ENCODE measurements around the gene ALS2.

The ALS2 gene

GRCh38 chr2:201785135-201785534 is 4.4 kb upstream of the ALS2 start:
- CTCF ChIA-PET: interaction anchor here (1.0 to 3.3 kb wide), 4 partner anchors 10 to 93 kb away, joined by 3 to 15 read pairs (median 4); no protein-coding TSS in a partner anchor
- peaks cover 6 to 59% (median 47%) of the 10 kb centered on the region in 4 experiments for H3K4me1 ChIP-seq (ENCODE audit: control extremely low read depth in 1 of 4, control insufficient read depth in 4 of 4, insufficient read depth in 4 of 4, low read length in 3 of 4)
- WGBS (ENCODE audit: insufficient coverage): 8% methylated on average over 4 of the region's 4 CpGs
- peak overlapping the region in 2 of 7 experiments; percentile 4 for H3K4me3 ChIP-seq (ENCODE audit: control insufficient read depth in 1 of 7, extremely low read depth in 1 of 7, insufficient read depth in 4 of 7, low read depth in 2 of 7, low read length in 6 of 7)
- H3K9me3 ChIP-seq (ENCODE audit: control extremely low read depth in 1 of 5, control insufficient read depth in 4 of 5, insufficient read depth in 2 of 5, low read depth in 1 of 5, low read length in 4 of 5): no peaks in the 10 kb centered on the region
- no peaks in the 10 kb centered on the region for H3K36me3 ChIP-seq (ENCODE audit: control insufficient read depth in 4 of 4, insufficient read depth in 4 of 4, low read length in 3 of 4)
- peak overlapping the region in 1 of 2 experiments; percentile 22 for H3K27ac ChIP-seq (ENCODE audit: insufficient read depth in 1 of 2, low read depth in 1 of 2, low read length in 2 of 2, poor library complexity in 1 of 2, severe bottlenecking in 2 of 2)
- H3K27me3 ChIP-seq (replicated peaks in 2 of 5; ENCODE audit: control insufficient read depth in 4 of 5, insufficient read depth in 5 of 5, low read length in 4 of 5): no peaks in the 10 kb centered on the region
- peak; percentile 36 to 77 (median 62) for DNase-seq
- POLR2A ChIA-PET: no interaction called here

GRCh38 chr2:201784563-201784962 is 3.8 kb upstream of the ALS2 start:
- H3K4me1 ChIP-seq (ENCODE audit: control extremely low read depth in 1 of 4, control insufficient read depth in 4 of 4, insufficient read depth in 4 of 4, low read length in 3 of 4): peaks cover 12 to 64% (median 53%) of the 10 kb centered on the region in 4 experiments
- DNase-seq: peak; percentile 34 to 78 (median 69)
- H3K27ac ChIP-seq (ENCODE audit: insufficient read depth in 1 of 2, low read depth in 1 of 2, low read length in 2 of 2, poor library complexity in 1 of 2, severe bottlenecking in 2 of 2): peak overlapping the region in 1 of 2 experiments; percentile 22
- POLR2A ChIA-PET: no interaction called here
- H3K36me3 ChIP-seq (ENCODE audit: control insufficient read depth in 4 of 4, insufficient read depth in 4 of 4, low read length in 3 of 4): no peaks in the 10 kb centered on the region
- CTCF ChIA-PET: interaction anchor here (1.6 to 3.3 kb wide), 2 partner anchors 10 to 93 kb away, joined by 3 to 15 read pairs; no protein-coding TSS in a partner anchor
- 57% methylated on average over 1 of the region's 1 CpG for WGBS (ENCODE audit: insufficient coverage)
- no peaks in the 10 kb centered on the region for H3K9me3 ChIP-seq (ENCODE audit: control extremely low read depth in 1 of 5, control insufficient read depth in 4 of 5, insufficient read depth in 2 of 5, low read depth in 1 of 5, low read length in 4 of 5)
- H3K4me3 ChIP-seq (ENCODE audit: control insufficient read depth in 1 of 7, extremely low read depth in 1 of 7, insufficient read depth in 4 of 7, low read depth in 2 of 7, low read length in 6 of 7): peak overlapping the region in 1 of 7 experiments; percentile 1
- no peaks in the 10 kb centered on the region for H3K27me3 ChIP-seq (replicated peaks in 2 of 5; ENCODE audit: control insufficient read depth in 4 of 5, insufficient read depth in 5 of 5, low read length in 4 of 5)

DNA sequence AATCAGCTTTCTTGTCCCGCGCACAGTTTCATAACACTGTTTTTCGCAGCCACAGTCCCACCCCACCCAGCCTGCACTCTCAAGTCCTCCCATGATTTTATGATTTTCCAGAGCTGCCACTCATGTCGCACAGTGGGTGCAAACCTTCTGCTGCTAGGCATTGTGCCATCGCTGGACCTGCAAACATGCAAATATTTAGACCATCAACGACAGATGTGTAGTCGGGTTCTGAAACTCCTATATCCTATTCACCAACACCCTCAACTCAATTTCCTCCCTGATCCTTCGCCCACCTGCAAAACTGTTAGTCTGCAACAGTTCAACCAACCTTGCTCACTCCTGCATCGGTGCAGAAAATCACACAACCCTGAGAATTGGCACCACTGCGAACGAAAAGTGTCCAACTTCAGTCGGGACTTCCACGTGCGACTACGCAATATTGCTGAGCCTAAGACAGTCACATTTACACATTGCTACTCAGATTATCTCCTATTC is 871 bp upstream of the ALS2 start:
- Histone ChIP-seq H3K4me1 (ENCODE audit: control extremely low read depth in 1 of 4, control insufficient read depth in 4 of 4, insufficient read depth in 4 of 4, low read length in 3 of 4) (peaks cover 10 to 75% (median 51%) of the 10 kb centered on the region in 4 experiments), H3K4me3 (ENCODE audit: control insufficient read depth in 1 of 7, extremely low read depth in 1 of 7, insufficient read depth in 4 of 7, low read depth in 2 of 7, low read length in 6 of 7) (peak overlapping the region; percentile 82 to 99 (median 91)), H3K9me3 (ENCODE audit: control extremely low read depth in 1 of 5, control insufficient read depth in 4 of 5, insufficient read depth in 2 of 5, low read depth in 1 of 5, low read length in 4 of 5) (no peaks in the 10 kb centered on the region), H3K27me3 (replicated peaks in 2 of 5; ENCODE audit: control insufficient read depth in 4 of 5, insufficient read depth in 5 of 5, low read length in 4 of 5) (no peaks in the 10 kb centered on the region), H3K36me3 (ENCODE audit: control insufficient read depth in 4 of 4, insufficient read depth in 4 of 4, low read length in 3 of 4) (no peaks in the 10 kb centered on the region), H3K27ac (ENCODE audit: insufficient read depth in 1 of 2, low read depth in 1 of 2, low read length in 2 of 2, poor library complexity in 1 of 2, severe bottlenecking in 2 of 2) (peak overlapping the region; percentile 85 to 92)
- ChIA-PET POLR2A (interaction anchor here (0.6 kb wide), 2 partner anchors 146 to 410 kb away, joined by 4 to 12 read pairs; no protein-coding TSS in a partner anchor), CTCF (interaction anchor here (1.1 to 1.8 kb wide), 2 partner anchors 10 to 38 kb away, joined by 3 to 6 read pairs; no protein-coding TSS in a partner anchor)
- WGBS (ENCODE audit: insufficient coverage): 2% methylated on average over 13 of the region's 15 CpGs
- peak in 2 of 3 donors; percentile 36 to 47 for DNase-seq

GRCh38 chr2:201779901-201780673 is 646 bp downstream of the ALS2 start:
- peaks cover 0 to 2% (median 0%) of the 10 kb centered on the region in 4 experiments for H3K36me3 ChIP-seq (ENCODE audit: control insufficient read depth in 4 of 4, insufficient read depth in 4 of 4, low read length in 3 of 4)
- DNase-seq: peak; percentile 31 to 58 (median 39)
- H3K27ac ChIP-seq (ENCODE audit: insufficient read depth in 1 of 2, low read depth in 1 of 2, low read length in 2 of 2, poor library complexity in 1 of 2, severe bottlenecking in 2 of 2): peak overlapping the region; percentile 85 to 92
- CTCF ChIA-PET: interaction anchor here (0.7 to 3.1 kb wide), 7 partner anchors 8 to 399 kb away, joined by 3 to 10 read pairs (median 3); no protein-coding TSS in a partner anchor
- peaks cover 7 to 75% (median 51%) of the 10 kb centered on the region in 4 experiments for H3K4me1 ChIP-seq (ENCODE audit: control extremely low read depth in 1 of 4, control insufficient read depth in 4 of 4, insufficient read depth in 4 of 4, low read length in 3 of 4)
- 0% methylated on average over 16 of the region's 22 CpGs for WGBS (ENCODE audit: insufficient coverage)
- H3K9me3 ChIP-seq (ENCODE audit: control extremely low read depth in 1 of 5, control insufficient read depth in 4 of 5, insufficient read depth in 2 of 5, low read depth in 1 of 5, low read length in 4 of 5): no peaks in the 10 kb centered on the region
- H3K4me3 ChIP-seq (ENCODE audit: control insufficient read depth in 1 of 7, extremely low read depth in 1 of 7, insufficient read depth in 4 of 7, low read depth in 2 of 7, low read length in 6 of 7): peak overlapping the region; percentile 82 to 99 (median 91)
- POLR2A ChIA-PET: interaction anchor here (0.6 kb wide), 2 partner anchors 14 to 24 kb away, joined by 5 to 6 read pairs; no protein-coding TSS in a partner anchor
- no peaks in the 10 kb centered on the region for H3K27me3 ChIP-seq (replicated peaks in 2 of 5; ENCODE audit: control insufficient read depth in 4 of 5, insufficient read depth in 5 of 5, low read length in 4 of 5)

GRCh38 chr2:201777869-201778268 is 2.9 kb downstream of the ALS2 start:
- Histone ChIP-seq H3K9me3 (ENCODE audit: control extremely low read depth in 1 of 5, control insufficient read depth in 4 of 5, insufficient read depth in 2 of 5, low read depth in 1 of 5, low read length in 4 of 5) (no peaks in the 10 kb centered on the region), H3K4me3 (ENCODE audit: control insufficient read depth in 1 of 7, extremely low read depth in 1 of 7, insufficient read depth in 4 of 7, low read depth in 2 of 7, low read length in 6 of 7) (peak overlapping the region in 3 of 7 experiments; percentile 24 to 95 (median 94)), H3K4me1 (ENCODE audit: control extremely low read depth in 1 of 4, control insufficient read depth in 4 of 4, insufficient read depth in 4 of 4, low read length in 3 of 4) (peaks cover 7 to 87% (median 47%) of the 10 kb centered on the region in 4 experiments), H3K27ac (ENCODE audit: insufficient read depth in 1 of 2, low read depth in 1 of 2, low read length in 2 of 2, poor library complexity in 1 of 2, severe bottlenecking in 2 of 2) (peak overlapping the region in 1 of 2 experiments; percentile 66), H3K27me3 (replicated peaks in 2 of 5; ENCODE audit: control insufficient read depth in 4 of 5, insufficient read depth in 5 of 5, low read length in 4 of 5) (no peaks in the 10 kb centered on the region), H3K36me3 (ENCODE audit: control insufficient read depth in 4 of 4, insufficient read depth in 4 of 4, low read length in 3 of 4) (peaks cover 0 to 10% (median 0%) of the 10 kb centered on the region in 4 experiments)
- no peak for DNase-seq
- ChIA-PET POLR2A (no interaction called here), CTCF (interaction anchor here (1.7 to 3.1 kb wide), 3 partner anchors 9 to 14 kb away, joined by 5 to 10 read pairs (median 5); no protein-coding TSS in a partner anchor)

- H3K27me3 ChIP-seq (replicated peaks in 2 of 5; ENCODE audit: control insufficient read depth in 4 of 5, insufficient read depth in 5 of 5, low read length in 4 of 5): no peaks in the 10 kb centered on the region
- ChIA-PET POLR2A (no interaction called here), CTCF (interaction anchor here (0.8 to 3.1 kb wide), 4 partner anchors 8 to 21 kb away, joined by 3 to 10 read pairs (median 5); no protein-coding TSS in a partner anchor)
- H3K27ac ChIP-seq (ENCODE audit: insufficient read depth in 1 of 2, low read depth in 1 of 2, low read length in 2 of 2, poor library complexity in 1 of 2, severe bottlenecking in 2 of 2): no peak overlapping the region
- DNase-seq: no peak
- no peaks in the 10 kb centered on the region for H3K9me3 ChIP-seq (ENCODE audit: control extremely low read depth in 1 of 5, control insufficient read depth in 4 of 5, insufficient read depth in 2 of 5, low read depth in 1 of 5, low read length in 4 of 5)
- peaks cover 7 to 90% (median 49%) of the 10 kb centered on the region in 4 experiments for H3K4me1 ChIP-seq (ENCODE audit: control extremely low read depth in 1 of 4, control insufficient read depth in 4 of 4, insufficient read depth in 4 of 4, low read length in 3 of 4)
- peak overlapping the region in 3 of 7 experiments; percentile 8 to 95 (median 52) for H3K4me3 ChIP-seq (ENCODE audit: control insufficient read depth in 1 of 7, extremely low read depth in 1 of 7, insufficient read depth in 4 of 7, low read depth in 2 of 7, low read length in 6 of 7)
- peaks cover 0 to 10% (median 0%) of the 10 kb centered on the region in 4 experiments for H3K36me3 ChIP-seq (ENCODE audit: control insufficient read depth in 4 of 4, insufficient read depth in 4 of 4, low read length in 3 of 4)
Measured at GRCh38 chr2:201777043-201777442, 3.7 kb downstream of the ALS2 start.

All from common myeloid progenitor, CD34-positive (primary cell).